ENCODE results near the gene TRIM32. TPM values are rescaled to one million over a fixed set of nuclear protein-coding genes. Genes with fewer than 3 reads are reported as not detected.
"Not testable (repeated sequence)": the region's sequence is repeated elsewhere in the genome, so short reads cannot be mapped to it uniquely, and the experiment has no call there.

The TRIM32 gene
- total RNA-seq, 1 donor from 2014 or later, result 8.0 TPM

- no peak for DNase-seq (ENCODE audit: low spot score)
- ATAC-seq, result no peak
Observed at GRCh38 chr9:116673375-116673774, 13.7 kb upstream of the TRIM32 start.

GRCh38 chr9:116674210-116674980 lies 12.7 kb upstream of the TRIM32 start:
- no peak for ATAC-seq
- DNase-seq (ENCODE audit: low spot score), result no peak

GRCh38 chr9:116683535-116683934 lies 3.6 kb upstream of the TRIM32 start:
- DNase-seq (ENCODE audit: low spot score) (no peak), ATAC-seq (no peak)

- ATAC-seq (no peak), DNase-seq (ENCODE audit: low spot score) (no peak)
Observed at GRCh38 chr9:116685166-116685565, 1.9 kb upstream of the TRIM32 start.

- DNase-seq (ENCODE audit: low spot score) (no peak), ATAC-seq (no peak)
Observed at GRCh38 chr9:116686135-116686534, 970 bp upstream of the TRIM32 start.

- peak; percentile 59 for ATAC-seq
Observed at GRCh38 chr9:116686693-116687073, 422 bp upstream of the TRIM32 start.

GRCh38 chr9:116687754-116688135 lies 640 bp downstream of the TRIM32 start:
- DNase-seq (ENCODE audit: low spot score) (no peak), ATAC-seq (peak; percentile 7)

More at GRCh38 chr9:116686693-116687073, 422 bp upstream of the TRIM32 start:
- no peak for DNase-seq (ENCODE audit: low spot score)

- DNase-seq (ENCODE audit: low spot score) (no peak), ATAC-seq (no peak)
Observed at GRCh38 chr9:116688806-116689485, 1.8 kb downstream of the TRIM32 start.

- ATAC-seq, result no peak
- DNase-seq (ENCODE audit: low spot score), result no peak
Observed at GRCh38 chr9:116689486-116690032, 2.5 kb downstream of the TRIM32 start.

- not testable (repeated sequence) for DNase-seq (ENCODE audit: low spot score); ATAC-seq
Observed at GRCh38 chr9:116690805-116691204, 3.7 kb downstream of the TRIM32 start.

GRCh38 chr9:116691607-116692006 lies 4.5 kb downstream of the TRIM32 start:
- ATAC-seq (no peak), DNase-seq (ENCODE audit: low spot score) (no peak)

- DNase-seq (ENCODE audit: low spot score), result no peak
- ATAC-seq, result no peak
Observed at GRCh38 chr9:116692616-116693015, 5.5 kb downstream of the TRIM32 start.

- DNase-seq (ENCODE audit: low spot score), result no peak
- no peak for ATAC-seq
Observed at GRCh38 chr9:116693233-116693731, 6.2 kb downstream of the TRIM32 start.

- no peak for ATAC-seq
- no peak for DNase-seq (ENCODE audit: low spot score)
Observed at GRCh38 chr9:116694785-116695291, 7.7 kb downstream of the TRIM32 start.

- ATAC-seq (no peak), DNase-seq (ENCODE audit: low spot score) (no peak)
Observed at GRCh38 chr9:116695438-116695837, 8.3 kb downstream of the TRIM32 start.

GRCh38 chr9:116697362-116697761 lies 10.3 kb downstream of the TRIM32 start:
- no peak for ATAC-seq
- DNase-seq (ENCODE audit: low spot score), result no peak

GRCh38 chr9:116697887-116698286 lies 10.8 kb downstream of the TRIM32 start:
- DNase-seq (ENCODE audit: low spot score), result no peak
- no peak for ATAC-seq

GRCh38 chr9:116700279-116700678 lies 13.2 kb downstream of the TRIM32 start:
- DNase-seq (ENCODE audit: low spot score), result no peak
- ATAC-seq, result no peak

- DNase-seq (ENCODE audit: low spot score) (no peak), ATAC-seq (no peak)
Observed at GRCh38 chr9:116700882-116701865, 14.1 kb downstream of the TRIM32 start.

GRCh38 chr9:116701940-116702642 lies 15.0 kb downstream of the TRIM32 start:
- DNase-seq (ENCODE audit: low spot score) (no peak), ATAC-seq (no peak)
